Measurements from ENCODE around the gene BCAS1. TPM values are rescaled to one million over a fixed set of nuclear protein-coding genes. Genes with fewer than 3 reads are reported as not detected.

BCAS1 gene, protein sequence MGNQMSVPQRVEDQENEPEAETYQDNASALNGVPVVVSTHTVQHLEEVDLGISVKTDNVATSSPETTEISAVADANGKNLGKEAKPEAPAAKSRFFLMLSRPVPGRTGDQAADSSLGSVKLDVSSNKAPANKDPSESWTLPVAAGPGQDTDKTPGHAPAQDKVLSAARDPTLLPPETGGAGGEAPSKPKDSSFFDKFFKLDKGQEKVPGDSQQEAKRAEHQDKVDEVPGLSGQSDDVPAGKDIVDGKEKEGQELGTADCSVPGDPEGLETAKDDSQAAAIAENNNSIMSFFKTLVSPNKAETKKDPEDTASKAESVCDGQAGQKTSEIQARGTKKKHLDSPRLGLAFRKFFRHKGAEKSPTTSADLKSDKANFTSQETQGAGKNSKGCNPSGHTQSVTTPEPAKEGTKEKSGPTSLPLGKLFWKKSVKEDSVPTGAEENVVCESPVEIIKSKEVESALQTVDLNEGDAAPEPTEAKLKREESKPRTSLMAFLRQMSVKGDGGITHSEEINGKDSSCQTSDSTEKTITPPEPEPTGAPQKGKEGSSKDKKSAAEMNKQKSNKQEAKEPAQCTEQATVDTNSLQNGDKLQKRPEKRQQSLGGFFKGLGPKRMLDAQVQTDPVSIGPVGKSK
- 0.66 and 1.8 TPM in 2 replicates for total RNA-seq (2014; rRNA removed; shearing (Covaris generic))

DNA sequence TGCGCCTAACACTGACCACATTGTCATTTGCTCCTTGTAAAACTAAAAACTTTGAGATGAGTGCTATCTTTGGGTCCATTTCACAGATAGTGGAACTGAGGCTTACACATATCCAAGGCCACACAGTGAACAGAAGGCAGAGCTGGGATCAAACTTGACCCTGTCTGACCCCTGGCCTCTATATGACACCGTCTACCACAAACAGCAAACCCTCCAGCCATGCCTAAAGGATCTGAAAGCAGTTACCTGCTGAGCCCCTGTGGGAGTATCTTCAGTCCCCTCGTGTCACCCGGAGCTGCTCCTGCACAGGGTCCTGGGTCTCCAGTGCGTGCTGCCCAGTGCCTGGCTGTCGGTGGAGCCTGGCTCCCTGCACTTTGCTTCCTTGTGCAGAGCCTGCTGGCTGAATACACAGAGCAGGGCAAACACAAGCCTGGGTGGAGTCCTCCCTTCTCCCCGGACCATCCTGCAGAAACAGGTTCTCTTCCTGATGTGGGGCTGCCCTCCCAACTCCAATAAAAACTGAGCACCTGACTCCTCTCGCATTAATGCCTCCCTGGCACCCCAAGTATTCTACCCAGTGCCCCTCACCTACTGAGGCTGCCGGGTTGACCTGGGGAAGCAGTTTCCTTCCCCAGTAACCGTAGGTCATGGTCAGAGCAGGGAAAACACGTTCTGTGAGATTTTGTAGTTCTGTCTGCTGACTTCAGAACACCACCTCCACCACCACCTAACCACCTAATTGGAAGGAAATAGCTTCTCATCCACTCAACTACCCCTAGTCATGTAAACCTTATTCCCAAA is at the start of gene BCAS1:
BCAS1 (minus strand) TSS at position 408 of the 801 bp plus-strand sequence. CDS start 11,876 bp downstream, outside the sequence.
- Histone ChIP-seq H3K36me3 (no peaks in the 10 kb centered on the region), H3K4me3 (no peak within 1 kb of the TSS), H3K4me1 (replicated peaks) (peaks cover 19% of the 10 kb centered on the region), H3K9me3 (replicated peaks) (no peaks in the 10 kb centered on the region), H3K27me3 (replicated peaks) (no peaks in the 10 kb centered on the region), H3K27ac (no peak within 1 kb of the TSS)
- DNase-seq (ENCODE audit: low read depth in 1 of 2, low spot score in 2 of 2) = no peak

DNA sequence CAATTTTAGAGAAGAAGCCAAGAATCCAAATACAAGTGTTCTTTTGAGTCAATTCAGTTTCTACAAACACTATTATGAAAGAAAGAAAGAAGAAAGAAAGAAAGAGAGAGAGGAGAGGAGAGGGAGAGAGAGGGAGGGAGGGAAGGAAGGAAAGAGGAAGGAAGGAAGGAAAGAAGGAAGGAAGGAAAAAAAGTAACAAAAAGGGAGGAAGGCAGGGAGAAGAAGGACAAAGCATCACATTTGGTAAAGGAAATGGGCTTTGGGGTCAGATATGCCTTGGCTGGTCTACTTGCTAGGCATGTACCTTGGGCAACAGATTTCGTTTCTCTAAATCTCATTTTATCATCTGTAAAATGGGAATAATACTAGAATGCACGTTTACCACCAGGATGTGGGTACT is 49.4 kb upstream of the BCAS1 start:
- Histone ChIP-seq H3K36me3 (no peaks in the 10 kb centered on the region), H3K27me3 (replicated peaks) (no peaks in the 10 kb centered on the region), H3K27ac (no peak overlapping the region), H3K9me3 (replicated peaks) (no peaks in the 10 kb centered on the region), H3K4me1 (replicated peaks) (peaks cover 27% of the 10 kb centered on the region), H3K4me3 (no peak overlapping the region)
- DNase-seq (ENCODE audit: low read depth in 1 of 2, low spot score in 2 of 2) = no peak

DNA sequence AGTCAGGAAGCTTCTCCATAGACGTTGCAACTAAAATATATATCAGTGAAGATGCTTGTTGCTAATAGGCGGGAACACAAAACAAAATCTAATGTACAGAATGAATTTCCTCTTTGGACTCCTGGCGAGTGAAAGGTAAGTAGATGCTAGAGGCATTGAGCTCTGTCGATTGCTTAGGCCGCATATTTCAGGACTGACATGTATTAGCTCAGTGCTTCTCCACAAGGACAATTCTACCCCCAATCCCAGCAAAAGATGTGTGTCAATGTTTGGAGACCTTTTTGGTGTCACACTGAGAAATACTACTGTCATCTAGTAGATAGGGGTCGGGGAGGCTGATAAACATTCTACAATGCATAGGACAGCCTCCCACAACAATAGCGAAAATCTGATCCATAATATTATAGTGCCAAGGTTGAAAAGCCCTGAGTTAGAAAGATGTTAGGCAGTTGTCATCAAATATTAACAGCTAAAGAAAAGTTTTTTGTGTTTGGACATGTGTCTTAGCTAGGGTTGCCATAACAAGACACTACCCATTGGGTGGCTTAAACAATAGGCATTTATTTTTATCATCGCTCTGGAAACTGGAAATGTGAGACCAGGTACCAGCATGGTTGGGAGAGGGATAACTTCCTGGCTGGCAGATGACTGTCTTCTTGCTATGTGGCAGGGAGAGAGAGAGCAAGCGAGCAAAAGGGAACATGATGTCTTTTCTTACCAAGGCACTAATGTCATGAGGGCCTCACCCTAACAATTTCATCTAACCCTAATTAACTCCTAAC is 48.0 kb upstream of the BCAS1 start:
- DNase-seq (ENCODE audit: low read depth in 1 of 2, low spot score in 2 of 2) = no peak
- H3K4me3 ChIP-seq = no peak overlapping the region
- H3K9me3 ChIP-seq (replicated peaks) = no peaks in the 10 kb centered on the region
- H3K27me3 ChIP-seq (replicated peaks) = no peaks in the 10 kb centered on the region
- no peak overlapping the region for H3K27ac ChIP-seq
- peaks cover 20% of the 10 kb centered on the region for H3K4me1 ChIP-seq (replicated peaks)
- H3K36me3 ChIP-seq = no peaks in the 10 kb centered on the region

DNA sequence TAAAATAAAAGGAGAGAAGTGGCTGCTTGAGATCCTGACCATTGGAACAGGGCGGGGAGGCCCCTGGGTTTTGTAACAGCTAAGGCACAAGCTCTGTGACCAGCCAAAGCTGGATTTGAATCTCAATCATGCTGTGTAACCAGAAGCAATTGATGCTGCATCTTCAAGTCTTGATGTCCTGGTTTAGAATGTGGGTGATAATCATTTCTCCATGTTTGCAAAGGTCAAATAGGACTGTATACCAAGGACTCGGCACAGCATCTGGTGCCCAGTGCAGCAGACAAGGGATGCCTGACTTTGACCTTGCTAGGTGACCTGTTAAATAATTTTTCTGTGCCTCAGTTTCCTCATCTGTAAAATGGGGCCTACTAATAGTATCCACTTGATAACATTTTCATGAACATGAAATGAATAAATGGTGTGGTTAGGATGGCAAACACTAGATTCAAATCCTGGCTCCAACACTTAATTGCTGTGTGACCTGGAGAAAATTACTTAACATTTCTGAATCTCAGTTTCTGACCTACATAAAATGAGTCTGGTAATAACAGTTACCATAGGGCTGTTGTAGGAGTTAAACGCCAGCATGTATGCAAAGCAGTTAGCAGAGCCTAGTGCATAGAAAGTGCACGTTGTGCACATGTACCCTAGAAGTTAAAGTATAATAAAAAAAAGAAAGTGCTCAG is 46.3 kb upstream of the BCAS1 start:
- Histone ChIP-seq H3K9me3 (replicated peaks) (no peaks in the 10 kb centered on the region), H3K27ac (no peak overlapping the region), H3K4me3 (no peak overlapping the region), H3K27me3 (replicated peaks) (no peaks in the 10 kb centered on the region), H3K36me3 (no peaks in the 10 kb centered on the region), H3K4me1 (replicated peaks) (peaks cover 3% of the 10 kb centered on the region)
- no peak for DNase-seq (ENCODE audit: low read depth in 1 of 2, low spot score in 2 of 2)

DNA sequence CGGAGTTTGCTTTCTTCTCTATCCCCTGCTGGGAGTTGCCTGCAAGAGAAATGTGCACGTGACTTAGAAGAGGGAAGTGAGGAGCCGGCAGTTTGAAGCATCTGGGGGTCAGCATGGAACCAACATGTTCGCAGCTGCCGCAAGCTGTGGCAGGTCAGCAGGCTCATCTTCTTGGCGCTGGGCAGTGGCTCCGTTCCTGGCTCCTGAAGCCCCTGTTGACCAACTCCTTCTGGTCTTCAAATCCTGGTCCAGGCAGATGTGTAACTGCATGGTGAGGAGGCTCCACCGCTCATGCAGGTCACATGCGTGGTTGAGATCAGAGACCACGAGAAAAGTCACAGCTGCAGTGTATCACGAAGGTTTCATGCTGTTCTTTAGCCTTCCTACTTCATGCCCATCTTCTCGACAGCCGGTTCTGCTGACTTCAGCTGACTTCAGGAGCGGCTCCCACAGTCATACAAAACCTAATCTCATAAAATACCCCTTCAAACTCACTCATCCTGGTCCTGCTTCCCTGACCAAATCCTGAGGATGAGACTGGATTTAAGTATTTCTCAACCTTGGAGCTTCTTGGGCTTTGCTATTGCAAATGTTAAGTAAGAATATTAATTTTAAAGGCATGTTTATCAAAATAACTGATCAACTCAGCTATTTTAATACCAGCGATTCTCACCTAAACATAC is 44.9 kb upstream of the BCAS1 start:
- no peaks in the 10 kb centered on the region for H3K4me1 ChIP-seq (replicated peaks)
- H3K27ac ChIP-seq = no peak overlapping the region
- no peak for DNase-seq (ENCODE audit: low read depth in 1 of 2, low spot score in 2 of 2)
- H3K36me3 ChIP-seq = no peaks in the 10 kb centered on the region
- H3K27me3 ChIP-seq (replicated peaks) = no peaks in the 10 kb centered on the region
- H3K4me3 ChIP-seq = no peak overlapping the region
- no peaks in the 10 kb centered on the region for H3K9me3 ChIP-seq (replicated peaks)

DNA sequence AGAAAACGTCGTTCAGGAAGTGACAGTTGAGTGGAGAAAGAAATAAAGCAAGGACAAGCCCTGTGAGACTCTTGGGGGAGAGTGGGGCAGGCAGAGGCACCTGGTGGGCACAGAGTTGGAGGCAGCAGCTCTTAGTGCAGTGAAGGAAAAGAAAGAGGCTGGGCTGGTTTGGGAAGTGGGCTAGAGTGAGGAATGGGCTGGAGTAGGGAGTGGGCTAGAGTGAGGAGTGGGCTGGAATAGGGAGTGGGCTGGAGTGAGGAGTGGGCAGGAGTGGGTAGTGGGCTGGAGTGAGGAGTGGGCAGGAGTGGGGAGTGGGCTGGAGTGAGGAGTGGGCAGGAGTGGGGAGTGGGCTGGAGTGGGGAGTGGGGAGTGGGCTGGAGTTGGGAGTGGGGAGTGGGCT is 43.7 kb upstream of the BCAS1 start:
- Histone ChIP-seq H3K36me3 (no peaks in the 10 kb centered on the region), H3K4me3 (no peak overlapping the region), H3K4me1 (replicated peaks) (no peaks in the 10 kb centered on the region), H3K9me3 (replicated peaks) (no peaks in the 10 kb centered on the region), H3K27me3 (replicated peaks) (no peaks in the 10 kb centered on the region), H3K27ac (no peak overlapping the region)
- DNase-seq (ENCODE audit: low read depth in 1 of 2, low spot score in 2 of 2) = no peak

DNA sequence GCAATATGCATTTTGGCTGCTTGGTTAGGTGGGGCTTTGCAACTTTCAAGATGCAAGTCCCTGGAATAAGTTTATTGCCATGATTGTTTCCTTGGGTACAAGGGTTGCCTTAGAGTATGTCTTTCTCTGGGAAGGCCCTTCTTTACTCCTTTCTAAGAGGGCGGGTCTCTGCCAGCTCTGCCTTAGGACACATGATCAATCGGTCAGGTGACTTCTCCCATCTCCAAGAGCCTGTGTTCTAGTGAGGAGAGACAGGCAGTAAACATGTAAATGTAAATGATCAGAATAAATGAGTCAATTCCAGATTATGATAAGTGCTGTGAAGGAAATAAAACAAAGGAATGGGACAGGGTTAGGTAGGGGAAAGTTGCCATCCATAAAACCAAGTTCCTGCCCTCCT is 43.2 kb upstream of the BCAS1 start:
- no peaks in the 10 kb centered on the region for H3K4me1 ChIP-seq (replicated peaks)
- no peaks in the 10 kb centered on the region for H3K9me3 ChIP-seq (replicated peaks)
- no peak overlapping the region for H3K4me3 ChIP-seq
- DNase-seq (ENCODE audit: low read depth in 1 of 2, low spot score in 2 of 2) = no peak
- no peak overlapping the region for H3K27ac ChIP-seq
- H3K27me3 ChIP-seq (replicated peaks) = no peaks in the 10 kb centered on the region
- H3K36me3 ChIP-seq = no peaks in the 10 kb centered on the region

DNA sequence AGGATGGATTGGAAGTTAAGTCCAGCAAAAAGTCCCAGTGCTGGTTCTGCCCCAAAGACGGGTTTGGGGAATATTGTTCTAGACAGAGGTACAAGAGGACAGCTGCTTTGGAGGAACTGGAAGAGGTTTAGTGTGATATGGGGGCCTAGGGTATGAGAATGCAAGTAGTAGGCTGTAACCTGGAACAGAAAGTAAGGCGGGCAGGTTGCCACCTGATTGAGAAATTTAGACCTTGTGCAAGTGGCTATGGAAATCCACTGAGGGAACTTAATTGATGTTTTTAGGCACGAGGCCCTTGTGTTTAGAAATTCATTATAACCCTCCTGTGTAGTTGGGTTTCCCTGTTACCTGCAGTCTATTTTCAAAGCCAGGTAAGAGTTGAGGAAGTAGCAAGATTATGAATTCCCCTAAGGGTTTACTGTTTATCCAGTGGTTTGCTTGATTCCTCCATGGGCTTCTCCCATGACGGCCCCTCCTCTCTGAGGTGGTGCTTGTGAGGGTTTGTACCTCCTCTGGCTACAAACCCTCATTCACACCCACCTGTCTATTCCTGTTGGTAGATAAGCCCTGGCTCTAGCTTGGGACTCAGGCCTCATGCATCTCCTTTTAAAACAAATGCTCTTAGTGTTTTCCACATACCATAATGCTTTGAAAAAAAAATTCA is 42.0 kb upstream of the BCAS1 start:
- Histone ChIP-seq H3K4me1 (replicated peaks) (peaks cover 7% of the 10 kb centered on the region), H3K36me3 (no peaks in the 10 kb centered on the region), H3K9me3 (replicated peaks) (no peaks in the 10 kb centered on the region), H3K27me3 (replicated peaks) (no peaks in the 10 kb centered on the region), H3K27ac (no peak overlapping the region), H3K4me3 (no peak overlapping the region)
- DNase-seq (ENCODE audit: low read depth in 1 of 2, low spot score in 2 of 2) = no peak

DNA sequence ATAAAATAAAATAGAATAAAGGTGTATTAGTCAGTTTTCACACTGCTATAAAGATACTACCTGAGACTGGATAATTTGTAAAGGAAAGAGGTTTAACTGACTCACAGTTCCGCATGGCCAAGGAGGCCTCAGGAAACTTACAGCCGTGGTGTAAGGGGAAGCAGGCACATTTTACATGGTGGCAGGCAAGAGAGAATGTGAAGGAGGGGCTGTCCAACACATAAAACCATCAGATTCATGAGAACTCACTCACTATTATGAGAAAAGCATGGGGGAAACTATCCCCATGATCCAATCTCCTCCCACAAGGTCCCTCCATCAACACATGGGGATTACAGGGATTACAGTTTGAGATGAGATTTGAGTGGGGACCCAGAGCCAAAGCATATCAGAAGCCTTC is 41.1 kb upstream of the BCAS1 start:
- no peak overlapping the region for H3K27ac ChIP-seq
- H3K36me3 ChIP-seq = no peaks in the 10 kb centered on the region
- H3K9me3 ChIP-seq (replicated peaks) = no peaks in the 10 kb centered on the region
- no peaks in the 10 kb centered on the region for H3K27me3 ChIP-seq (replicated peaks)
- DNase-seq (ENCODE audit: low read depth in 1 of 2, low spot score in 2 of 2) = no peak
- peaks cover 7% of the 10 kb centered on the region for H3K4me1 ChIP-seq (replicated peaks)
- H3K4me3 ChIP-seq = no peak overlapping the region

DNA sequence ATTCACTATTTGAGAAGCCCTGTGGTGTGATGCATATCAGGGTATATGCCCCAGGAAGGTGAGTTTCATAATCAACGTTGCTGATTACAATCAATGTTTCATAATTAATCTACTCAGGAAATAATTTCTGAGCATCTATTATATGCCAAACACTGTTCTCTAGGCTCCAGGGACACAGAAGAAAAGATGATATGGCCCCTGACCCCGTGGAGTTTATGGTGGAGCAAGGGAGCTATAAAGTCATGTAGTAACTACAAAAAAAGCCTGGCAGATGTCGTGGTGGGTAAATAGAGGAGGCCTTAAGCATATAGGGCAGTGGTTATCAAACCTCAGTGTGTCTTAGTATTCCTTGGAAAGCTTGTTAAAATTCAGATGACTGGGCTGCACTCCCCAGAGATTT is 40.1 kb upstream of the BCAS1 start:
- Histone ChIP-seq H3K27me3 (replicated peaks) (no peaks in the 10 kb centered on the region), H3K9me3 (replicated peaks) (no peaks in the 10 kb centered on the region), H3K27ac (no peak overlapping the region), H3K4me3 (no peak overlapping the region), H3K4me1 (replicated peaks) (peaks cover 7% of the 10 kb centered on the region), H3K36me3 (no peaks in the 10 kb centered on the region)
- DNase-seq (ENCODE audit: low read depth in 1 of 2, low spot score in 2 of 2) = no peak

DNA sequence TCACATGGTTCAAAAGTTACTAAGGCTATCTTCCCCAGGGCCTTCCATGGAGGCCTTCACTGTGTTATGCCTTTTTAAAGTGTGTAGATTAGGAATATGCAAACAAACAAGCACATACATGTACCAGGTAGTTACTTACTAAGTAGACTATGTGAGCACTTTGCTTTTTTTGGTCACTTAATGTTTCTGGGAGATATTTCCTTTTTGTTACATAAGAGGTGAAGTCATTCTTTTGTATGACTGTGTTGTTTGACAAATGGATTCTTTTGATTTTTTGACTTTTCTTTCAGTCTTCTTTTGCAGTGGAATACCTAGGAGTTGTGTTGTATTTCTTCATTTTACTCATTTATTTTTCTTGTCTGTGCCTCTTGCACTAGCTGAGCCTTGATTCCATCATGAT is 39.6 kb upstream of the BCAS1 start:
- Histone ChIP-seq H3K27me3 (replicated peaks) (no peaks in the 10 kb centered on the region), H3K27ac (no peak overlapping the region), H3K4me1 (replicated peaks) (peaks cover 7% of the 10 kb centered on the region), H3K9me3 (replicated peaks) (no peaks in the 10 kb centered on the region), H3K4me3 (no peak overlapping the region), H3K36me3 (no peaks in the 10 kb centered on the region)
- DNase-seq (ENCODE audit: low read depth in 1 of 2, low spot score in 2 of 2) = no peak

DNA sequence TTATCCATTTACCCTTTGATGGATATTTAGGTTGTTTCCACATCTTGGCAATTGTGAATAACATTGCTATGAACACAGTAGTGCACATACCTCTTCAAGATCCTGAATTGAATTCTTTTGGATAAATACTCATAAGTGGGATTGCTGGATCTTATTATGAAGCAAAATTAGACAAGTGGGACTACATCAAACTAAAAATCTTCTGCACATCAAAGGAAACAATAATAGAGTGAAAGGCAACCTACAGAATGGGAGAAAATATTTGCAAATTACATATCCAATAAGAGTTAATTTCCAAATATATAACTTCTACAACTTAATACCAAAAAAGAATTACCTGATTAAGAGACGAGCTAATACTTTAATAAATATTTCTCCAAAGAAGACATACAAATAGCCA is 38.4 kb upstream of the BCAS1 start:
- H3K4me1 ChIP-seq (replicated peaks) = peaks cover 7% of the 10 kb centered on the region
- no peaks in the 10 kb centered on the region for H3K36me3 ChIP-seq
- DNase-seq (ENCODE audit: low read depth in 1 of 2, low spot score in 2 of 2) = no peak
- no peaks in the 10 kb centered on the region for H3K27me3 ChIP-seq (replicated peaks)
- H3K4me3 ChIP-seq = no peak overlapping the region
- H3K9me3 ChIP-seq (replicated peaks) = no peaks in the 10 kb centered on the region
- no peak overlapping the region for H3K27ac ChIP-seq
